GM23338 (cell line): ENCODE results near the gene NSD2. TPM values are rescaled to one million over a fixed set of nuclear protein-coding genes. Genes with fewer than 3 reads are reported as not detected.

Experiments used
- ATAC-seq: fragments of 200-7000 bp; cut with Tn5 transposase; 3 replicates; pipeline ENCODE4 v1.9.1; 2020
- DNase-seq: peaks from one replicate; pipeline ENCODE4 v3.0.0-alpha.2; 2015; ENCODE audit warnings: low spot score
- H2AFZ ChIP-seq: fragments of 200-600 bp; sonication (generic); 2 replicates; pipeline ENCODE4 v1.8.0; 2016; ENCODE audit warnings: antibody characterized with exemption, mild to moderate bottlenecking, moderate library complexity
- H3F3A ChIP-seq: fragments of 200-600 bp; sonication (generic); replicated peaks from 2 replicates; pipeline ENCODE4 v1.8.0; 2017; ENCODE audit warnings: antibody characterized with exemption, mixed run types, low read depth
- H3K27ac ChIP-seq: fragments of 200-600 bp; sonication (generic); 2 replicates; pipeline ENCODE4 v1.6.1; 2016; ENCODE audit warnings: low read depth
- H3K27me3 ChIP-seq: fragments of 200-600 bp; sonication (generic); 2 replicates; pipeline ENCODE4 v1.8.0; 2016; ENCODE audit warnings: mild to moderate bottlenecking, mixed run types, moderate library complexity; ENCODE audit not compliant: insufficient read depth
- H3K36me3 ChIP-seq: fragments of 200-600 bp; sonication (generic); 2 replicates; pipeline ENCODE4 v1.8.0; 2016; ENCODE audit warnings: mild to moderate bottlenecking; ENCODE audit not compliant: insufficient read depth
- H3K4me1 ChIP-seq: fragments of 200-600 bp; sonication (generic); 2 replicates; pipeline ENCODE4 v1.8.0; 2016; ENCODE audit warnings: mild to moderate bottlenecking, moderate library complexity; ENCODE audit not compliant: insufficient read depth
- H3K4me2 ChIP-seq: fragments of 200-600 bp; sonication (generic); 2 replicates; pipeline ENCODE4 v1.7.1; 2017; ENCODE audit warnings: mixed run types
- H3K4me3 ChIP-seq: fragments of 200-600 bp; sonication (generic); 2 replicates; pipeline ENCODE4 v1.6.1; 2016; ENCODE audit warnings: mixed run types
- H3K79me2 ChIP-seq: fragments of 200-600 bp; sonication (generic); replicated peaks from 2 replicates; pipeline ENCODE4 v1.8.0; 2017; ENCODE audit warnings: mild to moderate bottlenecking; ENCODE audit not compliant: insufficient read depth
- H3K9me2 ChIP-seq: fragments of 200-600 bp; sonication (generic); 2 replicates; pipeline ENCODE4 v1.8.0; 2017; ENCODE audit not compliant: insufficient read depth
- H4K20me1 ChIP-seq: fragments of 200-600 bp; sonication (generic); replicated peaks from 2 replicates; pipeline ENCODE4 v1.8.0; 2017; ENCODE audit warnings: mild to moderate bottlenecking; ENCODE audit not compliant: insufficient read depth
- H3K27ac Mint-ChIP-seq: 2 replicates; pipeline ENCODE4 v1.8.0; 2020; ENCODE audit warnings: inconsistent platforms, mild to moderate bottlenecking, moderate library complexity, mixed read lengths
- H3K27me3 Mint-ChIP-seq: 3 replicates; pipeline ENCODE4 v1.8.0; 2022; ENCODE audit warnings: low read depth, mild to moderate bottlenecking, moderate library complexity, mixed read lengths, inconsistent platforms; ENCODE audit not compliant: insufficient read depth, poor library complexity
- H3K36me3 Mint-ChIP-seq: 3 replicates; pipeline ENCODE4 v1.8.0; 2021; ENCODE audit warnings: low read depth, mild to moderate bottlenecking, inconsistent platforms, moderate library complexity, mixed read lengths
- H3K4me1 Mint-ChIP-seq: 3 replicates; pipeline ENCODE4 v1.8.0; 2020; ENCODE audit warnings: mild to moderate bottlenecking, inconsistent platforms, mixed read lengths
- H3K4me3 Mint-ChIP-seq: 3 replicates; pipeline ENCODE4 v1.8.0; 2021; ENCODE audit warnings: moderate library complexity, mild to moderate bottlenecking, inconsistent platforms, mixed read lengths
- H3K9me3 Mint-ChIP-seq: 3 replicates; pipeline ENCODE4 v1.8.0; 2020; ENCODE audit warnings: moderate library complexity, mild to moderate bottlenecking, inconsistent platforms, mixed read lengths
- CREB1 ChIP-seq: fragments of 250-450 bp; sonication (Bioruptor Pico); IDR thresholded peaks from 2 replicates; pipeline ENCODE4 v1.5.0; 2020; ENCODE audit warnings: low read depth, mild to moderate bottlenecking, moderate library complexity
- EZH2phosphoT487 ChIP-seq: fragments of 200-600 bp; sonication (generic); IDR thresholded peaks from one replicate; pipeline ENCODE4 v1.8.1; 2018; ENCODE audit warnings: antibody characterized with exemption; ENCODE audit not compliant: unreplicated experiment
- JUNB ChIP-seq: IDR thresholded peaks from one replicate; pipeline ENCODE4 v1.6.1; 2016; ENCODE audit warnings: antibody characterized with exemption; ENCODE audit not compliant: unreplicated experiment
- NANOG ChIP-seq: IDR thresholded peaks from 2 replicates; pipeline ENCODE4 v1.6.1; 2016; ENCODE audit warnings: antibody characterized with exemption, borderline replicate concordance
- STAT1 ChIP-seq: IDR thresholded peaks from one replicate; pipeline ENCODE4 v1.6.1; 2016; ENCODE audit warnings: antibody characterized with exemption; ENCODE audit not compliant: unreplicated experiment
- ZNF114 ChIP-seq: fragments of 250-450 bp; sonication (Bioruptor Pico); IDR thresholded peaks from 2 replicates; pipeline ENCODE4 v1.5.0; 2020; ENCODE audit warnings: mild to moderate bottlenecking, moderate library complexity
- polyA plus RNA-seq: library from polyadenylated mRNA; unstranded; fragments of >200 nt; fragmentation: Nextera tagmentation; extraction: Ambion mirVana; gene quantifications from 2 replicates; pipeline ENCODE4 v1.2.1, GENCODE V29; 2016
- total RNA-seq: library from RNA; depleted of rRNA; stranded (reverse); fragments of >200 nt; shearing (Covaris generic); gene quantifications from 2 replicates; pipeline ENCODE4 v1.2.3, GENCODE V29; 2014
- TF ChIP-seq, protein P1 (sequence below), 2 experiments: fragments of 200-600 bp in 1 of 2; sonication (generic) in 1 of 2; conservative IDR thresholded peaks; 2 replicates each; pipeline versions ENCODE4 v1.5.1 to v1.6.1; 2016 to 2017; ENCODE audit warnings: antibody characterized with exemption in 2 of 2, low read depth in 2 of 2, mild to moderate bottlenecking in 2 of 2, moderate library complexity in 1 of 2
- TF ChIP-seq, protein P2 (sequence below): IDR thresholded peaks from 2 replicates; pipeline ENCODE4 v1.6.1; 2016; ENCODE audit warnings: antibody characterized with exemption
- TF ChIP-seq, protein P3 (sequence below): IDR thresholded peaks from one replicate; pipeline ENCODE4 v1.6.1; 2018; ENCODE audit warnings: antibody characterized with exemption; ENCODE audit not compliant: unreplicated experiment
- TF ChIP-seq, protein P4 (sequence below): fragments of 250-450 bp; sonication (Bioruptor Pico); IDR thresholded peaks from 2 replicates; pipeline ENCODE4 v1.5.0; 2020; ENCODE audit warnings: mild to moderate bottlenecking, moderate library complexity

The NSD2 gene
- total and polyA plus RNA-seq, 2 experiments from 2014 or later, result 33.5 to 84.4 TPM

DNA sequence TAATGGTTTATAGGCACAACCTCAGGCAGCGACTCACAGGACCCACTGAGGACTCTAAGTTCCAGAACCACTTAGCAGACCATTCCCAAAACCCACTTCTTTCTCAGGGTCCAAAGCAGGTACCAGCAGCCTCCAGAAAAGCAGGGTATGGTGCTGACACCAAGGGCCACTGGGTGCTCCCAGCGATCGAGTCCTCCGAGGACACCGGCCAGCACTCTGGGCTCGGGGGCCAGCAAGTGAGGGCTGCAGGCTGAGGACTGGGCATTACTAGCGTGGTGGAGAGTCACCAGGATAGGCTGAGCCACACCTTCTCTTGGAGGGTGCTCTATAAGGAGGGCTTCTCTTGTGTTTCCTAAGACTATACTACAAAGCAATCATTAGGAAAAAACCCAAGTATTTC is 34.5 kb upstream of the NSD2 start:
- no peaks in the 10 kb centered on the region for H3K4me1 Mint-ChIP-seq
- ATAC-seq, result no peak
- H4K20me1 ChIP-seq, result no peaks in the 10 kb centered on the region; the same call in none of the 2 replicates
- no peaks in the 10 kb centered on the region for H3K4me1 ChIP-seq
- H3K79me2 ChIP-seq, result no peaks in the 10 kb centered on the region
- H3K27me3 Mint-ChIP-seq, result peaks cover 7% of the 10 kb centered on the region
- no peak for DNase-seq
- no peak overlapping the region for H3K4me3 ChIP-seq
- H3K9me2 ChIP-seq, result no peaks in the 10 kb centered on the region
- H3K36me3 ChIP-seq, result peaks cover 20% of the 10 kb centered on the region
- H3K36me3 Mint-ChIP-seq, result peaks cover 48% of the 10 kb centered on the region
- H3K27me3 ChIP-seq, result no peaks in the 10 kb centered on the region
- H3K27ac Mint-ChIP-seq, result no peak overlapping the region
- H3K9me3 Mint-ChIP-seq, result no peaks in the 10 kb centered on the region
- no peaks in the 10 kb centered on the region for H3F3A ChIP-seq
- no peak overlapping the region for H2AFZ ChIP-seq
- H3K27ac ChIP-seq, result no peak overlapping the region
- no peak overlapping the region for H3K4me2 ChIP-seq
- no peak overlapping the region for H3K4me3 Mint-ChIP-seq
- TF ChIP-seq ZNF114 (CRISPR knock-in tag) (no peak), STAT1 (no peak), EZH2phosphoT487 (no peak), JUNB (no peak), NANOG (no peak), CREB1 (CRISPR knock-in tag) (no peak)
- TF ChIP-seq, protein P1, sequence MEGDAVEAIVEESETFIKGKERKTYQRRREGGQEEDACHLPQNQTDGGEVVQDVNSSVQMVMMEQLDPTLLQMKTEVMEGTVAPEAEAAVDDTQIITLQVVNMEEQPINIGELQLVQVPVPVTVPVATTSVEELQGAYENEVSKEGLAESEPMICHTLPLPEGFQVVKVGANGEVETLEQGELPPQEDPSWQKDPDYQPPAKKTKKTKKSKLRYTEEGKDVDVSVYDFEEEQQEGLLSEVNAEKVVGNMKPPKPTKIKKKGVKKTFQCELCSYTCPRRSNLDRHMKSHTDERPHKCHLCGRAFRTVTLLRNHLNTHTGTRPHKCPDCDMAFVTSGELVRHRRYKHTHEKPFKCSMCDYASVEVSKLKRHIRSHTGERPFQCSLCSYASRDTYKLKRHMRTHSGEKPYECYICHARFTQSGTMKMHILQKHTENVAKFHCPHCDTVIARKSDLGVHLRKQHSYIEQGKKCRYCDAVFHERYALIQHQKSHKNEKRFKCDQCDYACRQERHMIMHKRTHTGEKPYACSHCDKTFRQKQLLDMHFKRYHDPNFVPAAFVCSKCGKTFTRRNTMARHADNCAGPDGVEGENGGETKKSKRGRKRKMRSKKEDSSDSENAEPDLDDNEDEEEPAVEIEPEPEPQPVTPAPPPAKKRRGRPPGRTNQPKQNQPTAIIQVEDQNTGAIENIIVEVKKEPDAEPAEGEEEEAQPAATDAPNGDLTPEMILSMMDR (conservative IDR thresholded peaks at IDR 0.05; ENCODE audit: low read depth in 2 of 2), result no peak
- TF ChIP-seq, protein P2, sequence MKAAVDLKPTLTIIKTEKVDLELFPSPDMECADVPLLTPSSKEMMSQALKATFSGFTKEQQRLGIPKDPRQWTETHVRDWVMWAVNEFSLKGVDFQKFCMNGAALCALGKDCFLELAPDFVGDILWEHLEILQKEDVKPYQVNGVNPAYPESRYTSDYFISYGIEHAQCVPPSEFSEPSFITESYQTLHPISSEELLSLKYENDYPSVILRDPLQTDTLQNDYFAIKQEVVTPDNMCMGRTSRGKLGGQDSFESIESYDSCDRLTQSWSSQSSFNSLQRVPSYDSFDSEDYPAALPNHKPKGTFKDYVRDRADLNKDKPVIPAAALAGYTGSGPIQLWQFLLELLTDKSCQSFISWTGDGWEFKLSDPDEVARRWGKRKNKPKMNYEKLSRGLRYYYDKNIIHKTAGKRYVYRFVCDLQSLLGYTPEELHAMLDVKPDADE, result no peak
- TF ChIP-seq, protein P3, sequence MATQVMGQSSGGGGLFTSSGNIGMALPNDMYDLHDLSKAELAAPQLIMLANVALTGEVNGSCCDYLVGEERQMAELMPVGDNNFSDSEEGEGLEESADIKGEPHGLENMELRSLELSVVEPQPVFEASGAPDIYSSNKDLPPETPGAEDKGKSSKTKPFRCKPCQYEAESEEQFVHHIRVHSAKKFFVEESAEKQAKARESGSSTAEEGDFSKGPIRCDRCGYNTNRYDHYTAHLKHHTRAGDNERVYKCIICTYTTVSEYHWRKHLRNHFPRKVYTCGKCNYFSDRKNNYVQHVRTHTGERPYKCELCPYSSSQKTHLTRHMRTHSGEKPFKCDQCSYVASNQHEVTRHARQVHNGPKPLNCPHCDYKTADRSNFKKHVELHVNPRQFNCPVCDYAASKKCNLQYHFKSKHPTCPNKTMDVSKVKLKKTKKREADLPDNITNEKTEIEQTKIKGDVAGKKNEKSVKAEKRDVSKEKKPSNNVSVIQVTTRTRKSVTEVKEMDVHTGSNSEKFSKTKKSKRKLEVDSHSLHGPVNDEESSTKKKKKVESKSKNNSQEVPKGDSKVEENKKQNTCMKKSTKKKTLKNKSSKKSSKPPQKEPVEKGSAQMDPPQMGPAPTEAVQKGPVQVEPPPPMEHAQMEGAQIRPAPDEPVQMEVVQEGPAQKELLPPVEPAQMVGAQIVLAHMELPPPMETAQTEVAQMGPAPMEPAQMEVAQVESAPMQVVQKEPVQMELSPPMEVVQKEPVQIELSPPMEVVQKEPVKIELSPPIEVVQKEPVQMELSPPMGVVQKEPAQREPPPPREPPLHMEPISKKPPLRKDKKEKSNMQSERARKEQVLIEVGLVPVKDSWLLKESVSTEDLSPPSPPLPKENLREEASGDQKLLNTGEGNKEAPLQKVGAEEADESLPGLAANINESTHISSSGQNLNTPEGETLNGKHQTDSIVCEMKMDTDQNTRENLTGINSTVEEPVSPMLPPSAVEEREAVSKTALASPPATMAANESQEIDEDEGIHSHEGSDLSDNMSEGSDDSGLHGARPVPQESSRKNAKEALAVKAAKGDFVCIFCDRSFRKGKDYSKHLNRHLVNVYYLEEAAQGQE, result no peak
- TF ChIP-seq, protein P4, sequence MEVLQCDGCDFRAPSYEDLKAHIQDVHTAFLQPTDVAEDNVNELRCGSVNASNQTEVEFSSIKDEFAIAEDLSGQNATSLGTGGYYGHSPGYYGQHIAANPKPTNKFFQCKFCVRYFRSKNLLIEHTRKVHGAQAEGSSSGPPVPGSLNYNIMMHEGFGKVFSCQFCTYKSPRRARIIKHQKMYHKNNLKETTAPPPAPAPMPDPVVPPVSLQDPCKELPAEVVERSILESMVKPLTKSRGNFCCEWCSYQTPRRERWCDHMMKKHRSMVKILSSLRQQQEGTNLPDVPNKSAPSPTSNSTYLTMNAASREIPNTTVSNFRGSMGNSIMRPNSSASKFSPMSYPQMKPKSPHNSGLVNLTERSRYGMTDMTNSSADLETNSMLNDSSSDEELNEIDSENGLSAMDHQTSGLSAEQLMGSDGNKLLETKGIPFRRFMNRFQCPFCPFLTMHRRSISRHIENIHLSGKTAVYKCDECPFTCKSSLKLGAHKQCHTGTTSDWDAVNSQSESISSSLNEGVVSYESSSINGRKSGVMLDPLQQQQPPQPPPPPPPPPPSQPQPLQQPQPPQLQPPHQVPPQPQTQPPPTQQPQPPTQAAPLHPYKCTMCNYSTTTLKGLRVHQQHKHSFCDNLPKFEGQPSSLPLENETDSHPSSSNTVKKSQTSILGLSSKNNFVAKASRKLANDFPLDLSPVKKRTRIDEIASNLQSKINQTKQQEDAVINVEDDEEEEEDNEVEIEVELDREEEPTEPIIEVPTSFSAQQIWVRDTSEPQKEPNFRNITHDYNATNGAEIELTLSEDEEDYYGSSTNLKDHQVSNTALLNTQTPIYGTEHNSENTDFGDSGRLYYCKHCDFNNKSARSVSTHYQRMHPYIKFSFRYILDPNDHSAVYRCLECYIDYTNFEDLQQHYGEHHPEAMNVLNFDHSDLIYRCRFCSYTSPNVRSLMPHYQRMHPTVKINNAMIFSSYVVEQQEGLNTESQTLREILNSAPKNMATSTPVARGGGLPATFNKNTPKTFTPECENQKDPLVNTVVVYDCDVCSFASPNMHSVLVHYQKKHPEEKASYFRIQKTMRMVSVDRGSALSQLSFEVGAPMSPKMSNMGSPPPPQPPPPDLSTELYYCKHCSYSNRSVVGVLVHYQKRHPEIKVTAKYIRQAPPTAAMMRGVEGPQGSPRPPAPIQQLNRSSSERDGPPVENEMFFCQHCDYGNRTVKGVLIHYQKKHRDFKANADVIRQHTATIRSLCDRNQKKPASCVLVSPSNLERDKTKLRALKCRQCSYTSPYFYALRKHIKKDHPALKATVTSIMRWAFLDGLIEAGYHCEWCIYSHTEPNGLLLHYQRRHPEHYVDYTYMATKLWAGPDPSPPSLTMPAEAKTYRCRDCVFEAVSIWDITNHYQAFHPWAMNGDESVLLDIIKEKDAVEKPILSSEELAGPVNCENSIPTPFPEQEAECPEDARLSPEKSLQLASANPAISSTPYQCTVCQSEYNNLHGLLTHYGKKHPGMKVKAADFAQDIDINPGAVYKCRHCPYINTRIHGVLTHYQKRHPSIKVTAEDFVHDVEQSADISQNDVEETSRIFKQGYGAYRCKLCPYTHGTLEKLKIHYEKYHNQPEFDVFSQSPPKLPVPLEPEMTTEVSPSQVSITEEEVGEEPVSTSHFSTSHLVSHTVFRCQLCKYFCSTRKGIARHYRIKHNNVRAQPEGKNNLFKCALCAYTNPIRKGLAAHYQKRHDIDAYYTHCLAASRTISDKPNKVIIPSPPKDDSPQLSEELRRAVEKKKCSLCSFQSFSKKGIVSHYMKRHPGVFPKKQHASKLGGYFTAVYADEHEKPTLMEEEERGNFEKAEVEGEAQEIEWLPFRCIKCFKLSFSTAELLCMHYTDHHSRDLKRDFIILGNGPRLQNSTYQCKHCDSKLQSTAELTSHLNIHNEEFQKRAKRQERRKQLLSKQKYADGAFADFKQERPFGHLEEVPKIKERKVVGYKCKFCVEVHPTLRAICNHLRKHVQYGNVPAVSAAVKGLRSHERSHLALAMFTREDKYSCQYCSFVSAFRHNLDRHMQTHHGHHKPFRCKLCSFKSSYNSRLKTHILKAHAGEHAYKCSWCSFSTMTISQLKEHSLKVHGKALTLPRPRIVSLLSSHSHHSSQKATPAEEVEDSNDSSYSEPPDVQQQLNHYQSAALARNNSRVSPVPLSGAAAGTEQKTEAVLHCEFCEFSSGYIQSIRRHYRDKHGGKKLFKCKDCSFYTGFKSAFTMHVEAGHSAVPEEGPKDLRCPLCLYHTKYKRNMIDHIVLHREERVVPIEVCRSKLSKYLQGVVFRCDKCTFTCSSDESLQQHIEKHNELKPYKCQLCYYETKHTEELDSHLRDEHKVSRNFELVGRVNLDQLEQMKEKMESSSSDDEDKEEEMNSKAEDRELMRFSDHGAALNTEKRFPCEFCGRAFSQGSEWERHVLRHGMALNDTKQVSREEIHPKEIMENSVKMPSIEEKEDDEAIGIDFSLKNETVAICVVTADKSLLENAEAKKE, result no peak
